Germinal center (tissue), 1 donor: ENCODE results near the gene BMAL2.

Source experiments
- DNase-seq: peaks from one replicate; pipeline ENCODE4 v3.0.0; 2012; ENCODE audit warnings: mixed read lengths, low spot score

The BMAL2 gene

DNA sequence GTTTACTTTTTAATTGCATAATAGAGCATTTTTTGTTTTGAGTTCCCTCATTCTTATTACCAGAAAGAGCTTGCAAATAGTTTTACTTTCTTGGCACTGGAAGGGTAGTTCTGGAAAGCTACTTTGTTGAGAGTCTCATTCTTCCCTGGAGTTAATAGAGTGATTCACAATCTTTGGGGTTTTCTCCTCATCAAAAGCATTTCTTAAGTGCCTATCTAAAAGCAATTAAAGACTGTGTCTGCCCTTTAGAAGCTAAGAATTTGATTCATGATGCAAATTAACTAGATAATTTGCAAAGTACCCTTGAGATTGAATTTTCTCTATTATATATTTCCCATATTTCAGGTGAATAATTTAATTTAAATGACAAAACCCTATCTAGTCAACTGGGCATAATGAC lies 8.1 kb upstream of the BMAL2 start:
- DNase-seq: no peak

DNA sequence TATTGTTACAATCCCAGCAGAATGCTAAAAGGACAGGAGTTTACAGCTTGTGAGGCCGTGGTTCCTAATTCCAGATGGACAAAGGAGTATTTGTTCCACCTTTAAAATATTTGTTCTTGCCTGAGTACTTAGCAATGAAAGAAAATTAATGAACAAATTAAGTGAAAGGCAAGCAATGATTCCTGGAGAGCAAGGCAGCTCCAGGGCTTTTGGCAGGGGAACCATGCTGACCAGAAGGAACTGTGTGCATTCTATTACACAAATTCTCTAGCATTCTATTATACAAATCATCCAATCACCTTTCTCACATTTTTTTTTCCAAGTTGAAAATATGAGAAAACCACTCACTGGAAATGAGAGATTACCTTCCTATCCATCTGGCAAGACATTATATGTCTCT lies 1.8 kb upstream of the BMAL2 start:
- DNase-seq: no peak

DNA sequence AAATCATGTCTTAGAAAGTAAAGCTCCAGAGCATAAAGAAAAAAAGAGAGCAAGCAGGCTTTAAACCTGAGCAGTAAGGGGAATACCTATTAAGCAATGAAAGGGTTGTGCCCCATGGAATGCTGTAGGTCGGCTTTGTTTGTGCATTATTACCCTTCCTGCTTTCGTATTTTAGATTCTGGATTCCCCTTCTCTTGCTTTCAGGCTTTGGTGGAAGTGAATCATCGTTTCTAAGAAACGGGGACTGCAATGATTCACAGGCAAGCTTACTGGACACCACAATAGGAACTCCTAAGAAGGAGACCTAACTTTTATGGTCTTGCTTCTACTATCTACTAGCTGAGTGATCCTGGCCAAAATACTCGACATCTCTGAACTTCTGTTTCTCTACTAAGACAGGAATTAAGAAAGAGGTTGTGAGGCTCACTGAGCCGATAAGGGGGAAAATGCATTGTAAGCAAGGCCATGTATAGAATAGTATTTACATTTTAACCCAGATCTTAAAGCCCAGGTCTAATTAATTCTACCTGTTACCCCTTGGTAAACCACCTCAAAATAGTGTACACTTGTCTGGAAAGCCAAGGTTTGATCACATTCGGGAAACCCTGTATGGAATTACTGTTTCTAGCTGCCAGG lies 1.2 kb upstream of the BMAL2 start:
- DNase-seq: no peak

DNA sequence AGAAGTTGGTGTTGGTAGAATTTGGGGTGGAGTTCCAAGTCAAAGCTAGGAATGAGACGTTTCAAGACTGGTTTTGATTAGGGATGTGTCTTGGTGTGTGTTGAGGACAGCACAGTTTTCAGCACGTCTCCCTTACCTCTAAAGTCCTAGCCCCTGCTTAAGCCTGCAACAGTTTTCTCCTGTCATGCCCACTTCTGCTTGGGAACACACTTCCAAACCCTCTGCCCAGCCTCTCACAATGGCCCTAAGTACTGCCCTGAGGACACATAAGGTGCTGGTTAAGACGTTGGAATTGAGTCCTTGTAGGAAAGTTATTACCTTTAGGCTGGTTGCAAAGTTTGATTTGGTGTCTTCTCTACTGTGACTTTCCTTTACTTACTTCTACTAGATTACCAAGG lies 710 bp upstream of the BMAL2 start:
- no peak for DNase-seq

DNA sequence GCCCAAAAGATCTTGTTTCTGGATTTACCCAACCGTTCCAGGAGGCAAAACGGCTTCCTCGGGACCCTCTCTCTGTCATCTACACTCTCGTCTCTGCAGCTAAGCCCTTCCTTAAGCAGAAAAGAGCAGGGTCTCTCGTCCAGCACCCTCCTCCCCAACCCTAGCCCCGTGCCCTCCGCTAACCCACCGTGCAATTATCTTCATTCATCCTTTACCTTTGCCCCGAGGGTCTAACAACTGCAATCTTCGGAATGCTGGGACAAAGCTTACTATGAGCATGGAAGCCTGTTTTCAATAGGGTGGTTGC lies 276 bp upstream of the BMAL2 start:
- no peak for DNase-seq

DNA sequence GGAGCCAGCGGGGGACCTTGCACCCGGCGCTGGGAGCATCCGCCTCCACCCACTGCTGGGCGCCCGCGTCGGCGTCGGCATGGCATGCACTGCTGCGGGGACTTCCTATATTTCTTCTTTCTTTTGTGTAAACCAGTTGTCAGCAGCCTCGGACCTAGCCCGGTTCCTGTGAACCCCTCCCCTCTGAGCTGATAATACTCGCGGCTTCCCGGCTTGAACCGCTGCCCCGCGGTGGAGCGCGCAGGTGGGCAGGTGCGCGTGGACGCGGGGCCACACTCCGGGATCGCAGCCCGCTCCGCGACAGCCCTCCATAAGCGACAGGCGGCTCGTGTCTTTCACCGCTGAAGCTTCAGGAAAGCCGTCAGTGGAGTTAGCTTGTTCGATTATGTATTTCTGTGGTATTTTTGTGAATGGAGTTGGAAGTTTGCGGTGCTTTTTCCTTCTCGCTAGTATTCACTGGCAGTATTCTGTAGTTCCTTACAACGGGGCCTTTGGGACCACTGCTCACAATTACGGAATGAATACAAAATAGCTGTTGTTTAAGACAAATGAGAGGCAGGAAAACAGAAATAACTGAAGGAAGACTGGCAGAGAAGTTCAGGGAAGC lies 870 bp downstream of the BMAL2 start:
- peak; percentile 65 for DNase-seq

DNA sequence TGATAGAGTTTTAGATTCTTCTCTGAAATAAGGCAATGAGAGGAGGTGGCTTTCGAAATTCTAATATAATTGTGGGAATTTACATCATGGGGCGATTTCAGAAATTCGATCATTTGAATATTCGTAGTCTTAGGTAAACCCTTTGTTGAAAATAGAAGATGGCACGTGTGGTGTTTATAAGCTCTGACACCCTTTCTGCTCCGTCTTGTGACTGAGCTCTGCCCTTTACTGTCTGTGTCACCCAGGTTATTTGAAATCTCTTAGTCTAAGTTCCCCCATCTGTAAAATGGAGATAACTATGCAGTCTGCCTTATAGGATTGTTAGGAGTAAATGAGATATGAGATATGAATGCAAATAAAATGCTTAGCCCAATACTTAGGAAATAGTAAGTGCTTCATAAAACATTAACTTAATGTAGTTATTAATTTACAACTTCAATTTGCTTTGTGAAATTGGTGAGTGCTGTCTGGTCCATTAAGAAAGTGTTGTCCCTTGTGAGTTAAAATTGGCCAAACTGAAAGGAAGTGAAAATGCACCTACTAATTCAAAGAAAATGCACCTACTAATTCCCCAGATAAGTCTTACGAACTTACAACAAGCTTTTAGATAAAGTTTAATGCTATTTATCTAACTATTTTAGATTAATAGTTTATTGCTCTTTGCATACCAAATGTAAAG lies 1.5 kb downstream of the BMAL2 start:
- peak; percentile 14 for DNase-seq

DNA sequence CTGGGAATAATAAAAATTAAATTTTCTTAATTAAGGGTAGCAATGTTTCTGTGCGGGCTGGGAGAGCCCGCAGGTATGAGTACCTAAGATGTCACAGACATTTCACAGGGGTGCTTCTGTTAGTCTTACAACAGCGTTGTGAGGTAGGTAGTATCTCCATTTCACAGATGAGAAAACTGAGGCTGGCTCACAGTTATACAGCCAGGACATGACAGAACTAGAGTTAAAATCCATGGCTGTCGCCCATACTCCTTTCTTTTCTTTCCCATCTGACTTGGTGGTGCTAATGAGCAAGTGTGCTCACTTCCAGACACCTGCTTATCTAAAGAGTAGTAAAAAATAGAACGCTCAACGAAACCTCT lies 2.1 kb downstream of the BMAL2 start:
- DNase-seq: no peak

DNA sequence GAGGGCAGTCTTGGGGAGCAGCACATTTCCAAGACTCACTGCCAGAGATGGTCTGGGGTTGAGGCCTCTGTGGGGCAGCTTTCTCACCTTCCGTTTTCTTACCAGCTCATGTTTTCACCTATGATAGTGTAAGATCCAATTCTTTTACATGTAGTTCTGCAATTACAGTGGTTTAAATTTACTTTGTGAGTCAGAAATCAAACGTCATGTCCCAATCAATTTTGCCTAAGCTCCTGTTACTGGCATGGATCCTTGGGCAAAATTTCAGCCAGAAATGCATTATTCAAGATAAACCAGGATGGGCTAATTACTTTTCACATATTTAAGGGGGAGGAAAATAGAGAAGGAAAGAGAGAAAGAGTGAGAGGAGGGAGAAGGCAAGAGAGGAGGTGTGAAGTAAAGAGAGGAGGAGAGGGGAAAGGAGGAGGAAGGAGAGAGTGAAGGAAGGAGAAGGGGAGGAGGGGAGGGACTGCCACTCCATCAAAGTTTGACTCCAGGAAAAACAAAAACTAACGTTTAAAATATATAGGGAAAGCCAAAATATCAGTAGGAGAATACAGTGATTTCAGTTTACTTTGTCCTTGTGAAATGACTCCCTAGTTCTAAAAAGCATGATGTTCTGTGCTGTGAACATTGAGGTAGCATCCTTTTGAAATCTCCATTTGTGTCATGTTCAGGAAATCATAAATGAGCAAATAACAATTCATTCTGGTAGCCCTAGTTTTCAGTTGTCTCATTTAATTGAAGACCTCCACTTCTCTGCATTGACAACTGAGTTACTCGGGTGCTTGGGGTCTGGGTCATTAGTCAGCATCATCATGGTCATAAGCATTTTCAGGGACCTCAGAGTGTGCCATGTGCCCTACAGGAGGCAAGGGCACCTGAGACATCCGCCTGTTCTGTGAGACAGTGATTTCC lies 3.0 kb downstream of the BMAL2 start:
- no peak for DNase-seq

DNA sequence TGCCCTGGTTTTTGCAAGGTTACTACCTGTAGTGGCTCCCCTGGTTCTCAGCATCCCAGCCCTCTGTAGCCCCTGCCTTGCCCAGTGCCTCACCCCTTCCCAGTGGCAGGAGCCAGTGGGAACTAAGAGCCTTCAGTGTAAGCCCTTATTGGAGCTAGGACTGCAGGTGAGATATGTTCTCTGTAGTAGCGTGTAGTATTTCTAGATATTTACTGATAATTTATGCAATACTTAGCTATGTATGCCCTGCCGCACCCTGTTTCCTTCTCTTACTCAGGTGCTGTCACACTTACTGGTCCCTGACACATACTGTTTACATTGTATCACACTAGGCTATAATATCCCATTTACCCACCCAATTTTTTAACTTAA lies 3.6 kb downstream of the BMAL2 start:
- no peak for DNase-seq

DNA sequence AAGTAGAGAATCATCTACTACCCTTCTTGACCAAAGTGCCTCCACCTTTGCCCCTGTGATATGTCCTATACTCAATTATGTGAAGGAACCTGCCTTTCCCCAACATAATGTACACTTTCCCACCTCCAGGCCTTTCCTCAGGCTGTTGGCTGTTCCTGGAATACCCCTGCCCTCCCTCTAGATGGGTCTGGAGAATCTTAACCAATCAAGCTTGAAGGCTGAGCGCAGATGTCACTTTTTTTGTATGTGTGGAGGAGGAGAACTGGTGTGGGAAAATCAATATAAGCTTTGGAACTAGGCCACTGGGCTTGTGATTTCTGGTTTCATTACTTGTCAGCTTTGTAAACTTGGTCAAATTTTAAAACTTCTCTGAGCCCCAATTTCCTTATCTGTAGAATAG lies 4.7 kb downstream of the BMAL2 start:
- no peak for DNase-seq

DNA sequence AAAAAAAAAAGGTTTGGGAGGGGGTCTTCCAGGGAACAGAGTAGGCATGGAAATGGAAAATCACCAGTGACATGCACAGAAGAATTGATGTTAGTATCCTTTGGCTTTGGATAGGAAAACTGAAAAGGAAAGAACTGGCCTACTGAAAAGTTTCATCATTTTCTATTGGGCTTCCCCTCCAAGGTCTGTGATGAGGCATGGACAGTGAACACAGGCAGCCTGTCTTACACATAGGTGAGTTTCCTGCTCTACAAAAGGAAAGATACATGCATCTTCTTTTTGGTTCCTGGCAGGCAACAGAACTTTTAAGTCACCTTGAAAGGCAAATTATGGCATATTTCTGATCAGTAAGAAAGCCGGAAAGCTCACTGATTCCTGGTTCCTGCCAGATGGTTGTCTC lies 5.8 kb downstream of the BMAL2 start:
- DNase-seq: no peak

DNA sequence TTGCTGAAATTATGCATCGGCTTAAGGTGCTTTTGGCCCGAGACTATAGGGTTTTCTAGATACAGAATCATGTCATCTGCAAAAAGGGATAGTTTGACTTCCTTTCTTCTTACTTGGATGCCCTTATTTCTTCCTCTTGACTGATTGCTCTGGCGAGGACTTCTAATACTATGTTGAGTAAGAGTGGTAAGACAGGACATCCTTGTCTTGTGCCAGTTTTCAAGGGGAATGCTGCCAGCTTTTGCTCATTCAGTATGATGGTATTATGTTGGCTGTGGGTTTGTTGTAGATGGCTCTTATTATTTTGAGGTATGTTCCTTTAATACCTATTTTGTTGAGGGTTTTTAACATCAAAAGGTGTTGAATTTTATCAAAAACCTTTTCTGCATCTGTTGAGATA lies 8.3 kb downstream of the BMAL2 start:
- DNase-seq: no peak

DNA sequence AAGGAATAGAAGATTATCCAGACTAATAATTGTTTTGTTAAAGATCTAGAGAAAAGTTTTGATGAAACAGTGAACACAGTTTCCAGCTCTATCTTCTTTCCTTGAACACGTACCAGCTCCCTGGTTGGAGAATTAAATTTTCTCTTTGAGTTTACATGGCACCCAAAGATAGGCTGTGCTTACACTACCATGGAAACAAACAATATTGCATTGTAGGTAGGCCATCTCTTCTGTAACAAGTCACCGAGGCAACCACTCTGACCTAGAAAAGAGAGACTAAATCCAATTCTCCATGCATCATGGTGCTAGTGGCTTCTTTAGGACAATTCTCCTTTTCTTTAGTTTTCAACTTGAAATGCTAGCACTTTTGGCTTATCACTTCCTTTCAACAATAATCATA lies 9.9 kb downstream of the BMAL2 start:
- no peak for DNase-seq

DNA sequence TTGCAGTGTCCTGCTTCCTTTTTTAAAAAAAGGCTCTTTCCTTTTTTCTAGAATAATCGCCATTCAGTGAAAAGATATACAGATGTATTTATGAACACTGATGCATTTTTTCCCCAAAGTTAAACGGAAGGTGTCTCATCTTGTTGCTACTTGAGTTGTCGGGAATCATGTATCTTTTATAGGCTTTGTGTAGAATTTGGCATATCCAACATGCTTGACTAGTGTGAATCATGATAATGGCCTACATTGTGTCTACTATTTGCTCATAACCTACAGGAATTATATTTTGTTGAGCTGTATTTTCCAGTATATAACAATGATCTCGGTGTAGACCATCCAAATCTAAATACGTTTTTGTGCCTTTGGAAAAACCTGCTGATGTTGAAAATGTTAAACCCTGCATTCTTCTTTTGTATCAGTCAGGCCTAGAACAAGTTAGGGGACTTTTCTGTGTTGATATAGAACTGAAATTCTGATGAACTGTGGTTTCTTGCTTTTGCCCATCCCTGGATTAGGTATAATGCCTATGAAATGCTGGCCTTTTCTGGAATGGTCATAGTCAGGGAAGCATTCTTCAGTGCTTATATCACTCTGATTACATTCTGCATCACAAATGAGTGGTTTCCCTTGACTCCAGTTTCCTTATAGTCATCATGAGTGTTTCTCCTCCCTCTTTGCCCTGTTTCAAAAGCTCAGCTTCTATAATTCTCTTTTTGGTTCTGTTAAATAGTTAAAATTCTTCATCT lies 10.8 kb downstream of the BMAL2 start:
- no peak for DNase-seq

DNA sequence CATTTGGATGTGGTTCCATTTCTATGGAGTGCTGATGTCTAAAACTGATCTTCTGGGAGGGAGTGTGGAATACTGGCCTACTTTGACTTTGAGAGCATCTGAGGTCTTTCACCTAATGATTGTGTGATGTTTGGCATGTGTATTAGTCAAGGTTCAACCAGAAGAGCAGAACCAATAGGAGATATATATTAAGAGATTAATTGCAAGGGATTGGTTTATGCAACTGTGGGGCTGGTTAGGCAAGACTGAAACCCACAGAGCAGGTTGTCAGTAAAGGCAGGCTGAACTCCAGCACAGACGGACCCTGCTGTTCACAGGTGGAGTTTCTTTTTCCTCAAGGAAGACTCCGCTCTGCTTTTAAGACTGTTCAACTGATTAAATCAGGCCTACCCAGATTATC lies 11.6 kb downstream of the BMAL2 start:
- DNase-seq: no peak

DNA sequence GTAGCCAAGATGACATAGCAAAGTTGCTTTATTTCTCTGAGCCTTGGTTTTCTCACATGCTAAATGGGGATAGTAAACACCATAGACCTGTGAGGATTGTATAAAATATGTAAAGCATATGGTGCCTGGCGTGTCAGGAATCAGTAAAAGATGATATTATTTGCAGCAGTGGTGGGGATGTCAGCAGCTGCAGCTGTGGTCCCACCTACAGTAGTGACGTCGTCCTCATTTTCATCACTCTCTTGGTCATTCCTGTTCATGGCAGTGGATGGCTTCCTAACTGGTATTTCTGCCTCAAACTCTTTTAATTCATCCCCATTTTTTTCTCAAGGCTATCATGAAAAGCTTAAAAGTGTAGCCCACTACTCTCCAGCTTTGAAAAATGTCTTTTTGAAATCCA lies 12.1 kb downstream of the BMAL2 start:
- DNase-seq: no peak

DNA sequence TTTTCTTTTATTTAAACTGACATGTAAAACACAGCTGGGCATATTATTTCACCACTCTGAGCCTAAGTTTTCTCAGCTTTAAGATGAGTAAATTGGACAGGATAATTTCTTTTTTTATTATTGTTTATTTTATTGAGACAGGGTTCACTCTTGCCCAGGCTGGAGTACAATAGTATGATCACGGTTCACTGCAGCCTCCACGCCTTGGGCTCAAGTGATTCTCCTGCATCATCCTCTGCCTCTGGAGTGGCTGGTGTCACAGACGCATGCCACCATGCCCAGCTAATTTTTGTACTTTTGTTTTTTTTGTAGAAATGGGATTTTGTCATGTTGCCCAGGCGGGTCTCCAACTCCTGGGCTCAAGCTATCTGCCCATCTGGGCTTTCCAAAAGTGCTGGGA lies 12.7 kb downstream of the BMAL2 start:
- DNase-seq: no peak

DNA sequence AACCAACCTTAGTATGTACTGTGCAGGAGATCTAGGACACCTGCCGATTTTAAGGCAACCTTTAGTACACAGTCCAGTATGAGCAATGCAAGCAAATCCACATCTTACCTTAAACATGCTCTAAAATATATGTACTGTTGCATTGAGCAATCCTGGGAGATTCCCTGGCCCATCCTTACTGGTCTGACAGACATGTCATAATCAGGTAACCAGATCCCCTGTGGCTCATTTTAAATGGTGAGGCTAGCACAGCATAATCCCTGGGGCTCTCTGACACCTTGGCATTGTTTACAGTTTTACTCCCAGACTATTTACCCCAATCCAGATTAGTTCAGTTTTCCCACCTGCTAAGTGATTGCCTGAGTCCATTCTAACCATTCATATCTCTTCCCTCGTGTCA lies 15.1 kb downstream of the BMAL2 start:
- no peak for DNase-seq

DNA sequence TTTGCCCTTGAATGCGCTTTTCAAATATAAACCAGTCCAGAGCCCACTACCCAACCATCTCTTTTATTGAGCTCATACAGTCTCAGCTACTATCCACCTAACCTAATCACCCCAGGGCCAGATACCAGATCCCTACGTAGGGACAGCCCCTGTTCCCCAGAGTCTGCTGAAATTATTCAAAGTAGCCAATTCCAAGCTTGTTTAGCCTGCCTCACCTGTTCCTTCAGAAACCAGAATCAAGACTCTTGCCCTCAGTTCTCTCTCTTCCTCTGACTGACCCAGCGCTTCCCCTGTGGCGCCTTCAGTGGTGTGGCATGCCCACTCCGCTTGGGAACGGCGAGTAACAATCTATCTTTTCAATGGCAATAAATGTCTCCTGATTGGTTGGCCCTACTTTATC lies 18.8 kb downstream of the BMAL2 start:
- DNase-seq: no peak

DNA sequence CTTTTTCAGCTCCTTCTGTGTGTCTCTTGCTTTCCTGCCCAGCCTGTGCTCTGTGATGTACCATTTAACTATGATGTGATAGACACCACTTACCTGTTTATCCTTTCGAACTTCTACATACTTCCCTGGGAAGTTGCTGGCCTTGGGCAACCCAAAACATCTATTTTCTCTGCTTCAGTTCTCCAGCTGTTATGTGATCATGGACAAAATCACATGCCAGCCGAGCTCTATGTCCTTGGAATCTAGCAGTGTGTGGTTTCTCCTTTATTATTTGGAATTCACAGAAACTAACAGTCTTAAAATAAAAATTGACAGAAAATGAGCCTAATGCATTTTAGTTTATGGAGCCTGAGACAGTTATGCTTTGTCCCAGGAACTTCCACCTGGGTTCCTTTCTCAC lies 22.9 kb downstream of the BMAL2 start:
- no peak for DNase-seq

DNA sequence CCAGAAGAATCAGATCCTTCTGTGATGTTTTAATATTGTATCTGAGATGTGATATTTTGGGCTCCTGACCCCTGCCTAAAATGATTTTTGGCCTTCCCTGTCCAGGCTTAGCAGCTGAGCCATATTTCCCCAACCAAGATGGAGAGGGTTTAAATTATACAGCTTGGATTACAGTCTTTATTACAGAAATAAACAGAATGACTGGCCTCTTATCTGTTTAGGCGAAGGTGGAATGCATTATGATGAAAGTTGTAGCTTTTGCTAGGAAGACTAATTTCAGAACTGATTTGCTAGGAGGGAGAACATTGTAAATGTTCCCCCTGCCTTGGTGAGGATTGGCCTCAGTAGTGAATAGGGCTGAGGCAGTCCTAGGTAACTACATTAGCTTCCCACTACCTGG lies 23.3 kb downstream of the BMAL2 start:
- no peak for DNase-seq
